Trophoblast cell (in vitro differentiated cells and primary cell): ENCODE data around the gene ALG1.
A peak's percentile ranks its signal among the peaks of the same experiment; 100 is the strongest.
"Not testable (repeated sequence)": the region's sequence is repeated elsewhere in the genome, so short reads cannot be mapped to it uniquely, and the experiment has no call there.

Source experiments
- DNase-seq, 2 donors: peaks; one replicate each; pipeline ENCODE4 v3.0.0-alpha.2; 2016
- H2AFZ ChIP-seq: 2 replicates; pipeline ENCODE4 v1.6.1; 2013; ENCODE audit warnings: low read length, moderate library complexity, mild to moderate bottlenecking; ENCODE audit not compliant: insufficient read depth, poor library complexity
- H2AK5ac ChIP-seq: 2 replicates; pipeline ENCODE4 v1.6.1; 2013; ENCODE audit warnings: mild to moderate bottlenecking, low read length
- H2BK120ac ChIP-seq: 2 replicates; pipeline ENCODE4 v1.6.1; 2013; ENCODE audit warnings: low read length, mild to moderate bottlenecking, moderate library complexity; ENCODE audit not compliant: insufficient read depth, poor library complexity
- H2BK12ac ChIP-seq: 2 replicates; pipeline ENCODE4 v1.6.1; 2013; ENCODE audit warnings: mild to moderate bottlenecking, low read length, moderate library complexity
- H2BK5ac ChIP-seq: 2 replicates; pipeline ENCODE4 v1.6.1; 2013; ENCODE audit warnings: low read length, low read depth, moderate library complexity, mild to moderate bottlenecking; ENCODE audit not compliant: poor library complexity
- H3K14ac ChIP-seq: 2 replicates; pipeline ENCODE4 v1.6.1; 2013; ENCODE audit warnings: mild to moderate bottlenecking, low read length
- H3K18ac ChIP-seq: 2 replicates; pipeline ENCODE4 v1.6.1; 2013; ENCODE audit warnings: mild to moderate bottlenecking, low read length
- H3K23ac ChIP-seq: 2 replicates; pipeline ENCODE4 v1.6.1; 2013; ENCODE audit warnings: low read length
- H3K27ac ChIP-seq: 2 replicates; pipeline ENCODE4 v1.5.1; 2013; ENCODE audit warnings: low read depth, mild to moderate bottlenecking, inconsistent platforms, low read length, moderate library complexity
- H3K27me3 ChIP-seq: 2 replicates; pipeline ENCODE4 v1.6.1; 2013; ENCODE audit warnings: inconsistent platforms, mild to moderate bottlenecking, low read length, moderate library complexity; ENCODE audit not compliant: insufficient read depth
- H3K36me3 ChIP-seq, 2 experiments: 1 replicate in 1 of 2; 2 replicates in 1 of 2; pipeline ENCODE4 v1.6.1; 2013; ENCODE audit warnings: low read length in 2 of 2, mild to moderate bottlenecking in 2 of 2, moderate library complexity in 1 of 2; ENCODE audit not compliant: insufficient read depth in 2 of 2, control insufficient read depth in 1 of 2
- H3K4ac ChIP-seq: 2 replicates; pipeline ENCODE4 v1.6.1; 2013; ENCODE audit warnings: low read depth, mild to moderate bottlenecking, low read length, moderate library complexity
- H3K4me1 ChIP-seq, 2 experiments: 1 replicate in 1 of 2; 2 replicates in 1 of 2; pipeline ENCODE4 v1.6.1; 2013; ENCODE audit warnings: low read length in 2 of 2, mild to moderate bottlenecking in 2 of 2, moderate library complexity in 1 of 2; ENCODE audit not compliant: insufficient read depth in 2 of 2, control insufficient read depth in 1 of 2
- H3K4me2 ChIP-seq: 2 replicates; pipeline ENCODE4 v1.6.1; 2013; ENCODE audit warnings: inconsistent platforms, mild to moderate bottlenecking, low read length, moderate library complexity
- H3K4me3 ChIP-seq: 2 replicates; pipeline ENCODE4 v1.5.1; 2013; ENCODE audit warnings: mild to moderate bottlenecking, low read depth, low read length, inconsistent platforms
- H3K79me1 ChIP-seq: one replicate; pipeline ENCODE4 v1.6.1; 2013; ENCODE audit warnings: low read length
- H3K79me2 ChIP-seq: 2 replicates; pipeline ENCODE4 v1.6.1; 2013; ENCODE audit warnings: low read length, mild to moderate bottlenecking; ENCODE audit not compliant: control insufficient read depth, insufficient read depth, poor library complexity
- H3K9ac ChIP-seq: 2 replicates; pipeline ENCODE4 v1.6.1; 2013; ENCODE audit warnings: mild to moderate bottlenecking, low read length
- H3K9me3 ChIP-seq: 2 replicates; pipeline ENCODE4 v1.6.1; 2013; ENCODE audit warnings: low read depth, mild to moderate bottlenecking, control low read depth, inconsistent platforms, low read length; ENCODE audit not compliant: insufficient read depth
- H4K12ac ChIP-seq: 2 replicates; pipeline ENCODE4 v1.6.1; 2013; ENCODE audit warnings: low read depth, mild to moderate bottlenecking, low read length, moderate library complexity
- H4K8ac ChIP-seq: 2 replicates; pipeline ENCODE4 v1.6.1; 2013; ENCODE audit warnings: low read depth, mild to moderate bottlenecking, low read length, moderate library complexity
- H4K91ac ChIP-seq: one replicate; pipeline ENCODE4 v1.6.1; 2013; ENCODE audit warnings: low read depth, mild to moderate bottlenecking, low read length, moderate library complexity
- WGBS: extraction: QIAGEN DNeasy Blood & Tissue Kit; methylation state at CpG from one replicate; pipeline ENCODE4 v1.1.7; 2013; ENCODE audit warnings: missing lambda C conversion rate; ENCODE audit not compliant: insufficient read length, insufficient coverage; ENCODE audit errors: extremely low coverage; 5-methylcytosine and 5-hydroxymethylcytosine counted together

The ALG1 gene

GRCh38 chr16:5080996-5081395 is 9.4 kb downstream of the ALG1 start:
- peaks cover 34 to 46% of the 10 kb centered on the region in 2 experiments for H3K36me3 ChIP-seq
- not testable (repeated sequence) for H3K4me1 ChIP-seq, H3K14ac ChIP-seq, H3K27me3 ChIP-seq, H4K8ac ChIP-seq, H3K4ac ChIP-seq, H3K23ac ChIP-seq, H3K79me1 ChIP-seq, H2BK12ac ChIP-seq, H3K27ac ChIP-seq, H3K9me3 ChIP-seq, H2BK5ac ChIP-seq, H2BK120ac ChIP-seq, H3K4me3 ChIP-seq, H2AK5ac ChIP-seq, DNase-seq, H3K18ac ChIP-seq, H3K79me2 ChIP-seq, H2AFZ ChIP-seq, H3K9ac ChIP-seq, H4K12ac ChIP-seq, H4K91ac ChIP-seq, H3K4me2 ChIP-seq
- WGBS: no CpG with 5 or more reads among the region's 9 CpGs

GRCh38 chr16:5083646-5084045 is 12.0 kb downstream of the ALG1 start:
- not testable (repeated sequence) for H2BK5ac ChIP-seq, H4K12ac ChIP-seq, H4K91ac ChIP-seq, H3K4me1 ChIP-seq, DNase-seq, H2AK5ac ChIP-seq, H3K4me2 ChIP-seq, H3K4ac ChIP-seq, H3K27me3 ChIP-seq, H2BK12ac ChIP-seq, H3K79me2 ChIP-seq, H3K14ac ChIP-seq, H3K23ac ChIP-seq, H3K9me3 ChIP-seq, H3K18ac ChIP-seq, H3K4me3 ChIP-seq, H3K9ac ChIP-seq, H3K27ac ChIP-seq, H4K8ac ChIP-seq, H2BK120ac ChIP-seq, H3K79me1 ChIP-seq, H2AFZ ChIP-seq
- WGBS: no CpG with 5 or more reads among the region's 9 CpGs
- H3K36me3 ChIP-seq: peaks cover 22 to 27% of the 10 kb centered on the region in 2 experiments

GRCh38 chr16:5084099-5084731 is 12.6 kb downstream of the ALG1 start:
- peaks cover 23 to 24% of the 10 kb centered on the region in 2 experiments for H3K36me3 ChIP-seq
- H3K27ac ChIP-seq, H2AFZ ChIP-seq, H2AK5ac ChIP-seq, H3K4ac ChIP-seq, H2BK120ac ChIP-seq, H3K14ac ChIP-seq, H3K9me3 ChIP-seq, H3K79me1 ChIP-seq, H3K9ac ChIP-seq, H4K91ac ChIP-seq, H4K8ac ChIP-seq, H3K4me1 ChIP-seq, H3K27me3 ChIP-seq, H3K4me2 ChIP-seq, H2BK12ac ChIP-seq, H3K79me2 ChIP-seq, H4K12ac ChIP-seq, H3K18ac ChIP-seq, DNase-seq, H2BK5ac ChIP-seq, H3K4me3 ChIP-seq, H3K23ac ChIP-seq: not testable (repeated sequence)
- WGBS: no CpG with 5 or more reads among the region's 11 CpGs

DNA sequence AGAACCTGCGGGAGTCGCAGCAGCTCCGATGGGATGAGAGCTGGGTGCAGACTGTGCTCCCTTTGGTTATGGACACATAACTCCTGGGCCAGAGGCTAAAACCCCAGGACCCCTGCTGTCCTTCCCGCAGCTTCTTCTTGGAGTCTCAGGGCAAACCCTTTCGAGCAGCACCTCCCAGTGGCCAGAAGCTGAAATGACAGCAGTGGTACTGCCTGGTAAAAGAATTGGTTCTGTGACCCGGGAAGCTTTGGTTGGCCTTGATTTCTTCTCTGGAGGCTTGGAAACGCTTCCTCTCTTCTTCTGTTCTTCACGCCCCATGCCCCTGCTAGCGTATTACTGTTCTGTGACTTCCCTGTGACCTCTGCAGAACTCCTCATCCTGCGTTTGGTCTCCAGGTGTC is 13.2 kb downstream of the ALG1 start:
- not testable (repeated sequence) for H4K91ac ChIP-seq, H2BK5ac ChIP-seq, H4K8ac ChIP-seq, H3K18ac ChIP-seq, H3K4me3 ChIP-seq, H3K27ac ChIP-seq, H3K79me1 ChIP-seq, H3K9ac ChIP-seq, H2AFZ ChIP-seq, H3K9me3 ChIP-seq, H2AK5ac ChIP-seq, H3K4me2 ChIP-seq, H3K79me2 ChIP-seq, H3K23ac ChIP-seq, H2BK120ac ChIP-seq, H3K4ac ChIP-seq, H2BK12ac ChIP-seq, H3K14ac ChIP-seq, H3K27me3 ChIP-seq, H4K12ac ChIP-seq, H3K4me1 ChIP-seq
- peaks cover 27% of the 10 kb centered on the region in 2 experiments for H3K36me3 ChIP-seq
- no CpG with 5 or more reads among the region's 10 CpGs for WGBS
- DNase-seq: peak; percentile 26 to 67
